HG03439 (cell line): ENCODE results near the gene SLC35F4.
"Not testable (repeated sequence)": the region's sequence is repeated elsewhere in the genome, so short reads cannot be mapped to it uniquely, and the experiment has no call there.

Experiments used
- ATAC-seq: cut with Tn5 transposase; IDR thresholded peaks from one replicate; pipeline ENCODE4 v1.9.1; 2021; ENCODE audit warnings: mild to moderate bottlenecking, moderate library complexity; ENCODE audit not compliant: unreplicated experiment

Gene SLC35F4

GRCh38 chr14:57865403-57866198 lies at the start of gene SLC35F4:
TSS of gene SLC35F4 (minus strand) at chr14:57866092.
- ATAC-seq = no peak

DNA sequence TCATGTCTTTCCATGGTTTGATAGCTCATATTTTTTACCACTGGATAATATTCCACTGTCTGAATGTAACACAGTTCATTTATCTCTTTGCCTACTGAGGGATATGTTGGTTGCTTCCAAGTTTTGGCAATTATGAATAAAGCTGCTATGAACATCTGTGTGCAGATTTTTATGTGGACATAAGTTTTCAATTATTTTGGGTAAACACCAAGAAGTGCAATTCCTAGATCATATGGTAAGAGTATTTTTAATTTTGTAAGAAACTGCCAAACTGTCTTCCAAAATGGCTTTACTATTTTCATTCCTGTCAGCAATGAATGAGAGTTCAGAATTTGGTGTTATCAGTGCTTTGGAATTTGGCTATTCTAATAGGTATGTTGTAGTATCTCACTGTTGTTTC lies 43.7 kb upstream of the SLC35F4 start:
- ATAC-seq = no peak

DNA sequence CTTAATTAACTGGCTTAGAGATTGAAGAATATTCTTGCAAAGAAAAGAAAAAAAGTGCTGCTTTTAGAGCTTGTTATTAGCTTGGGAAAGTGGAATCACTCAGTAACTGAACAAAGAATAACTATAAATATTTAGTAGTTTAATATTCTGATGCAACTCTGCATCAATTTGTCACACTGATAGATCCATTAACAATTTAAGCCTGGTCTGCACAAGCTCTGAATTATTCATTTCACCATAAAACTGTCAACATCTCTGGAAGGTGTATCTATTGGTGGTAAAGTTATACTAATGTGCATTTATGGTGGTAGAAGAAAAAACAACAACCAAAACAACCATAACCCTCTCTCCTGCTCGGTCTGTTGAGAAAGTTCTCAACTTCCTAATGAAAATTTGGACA lies 38.1 kb upstream of the SLC35F4 start:
- no peak for ATAC-seq

DNA sequence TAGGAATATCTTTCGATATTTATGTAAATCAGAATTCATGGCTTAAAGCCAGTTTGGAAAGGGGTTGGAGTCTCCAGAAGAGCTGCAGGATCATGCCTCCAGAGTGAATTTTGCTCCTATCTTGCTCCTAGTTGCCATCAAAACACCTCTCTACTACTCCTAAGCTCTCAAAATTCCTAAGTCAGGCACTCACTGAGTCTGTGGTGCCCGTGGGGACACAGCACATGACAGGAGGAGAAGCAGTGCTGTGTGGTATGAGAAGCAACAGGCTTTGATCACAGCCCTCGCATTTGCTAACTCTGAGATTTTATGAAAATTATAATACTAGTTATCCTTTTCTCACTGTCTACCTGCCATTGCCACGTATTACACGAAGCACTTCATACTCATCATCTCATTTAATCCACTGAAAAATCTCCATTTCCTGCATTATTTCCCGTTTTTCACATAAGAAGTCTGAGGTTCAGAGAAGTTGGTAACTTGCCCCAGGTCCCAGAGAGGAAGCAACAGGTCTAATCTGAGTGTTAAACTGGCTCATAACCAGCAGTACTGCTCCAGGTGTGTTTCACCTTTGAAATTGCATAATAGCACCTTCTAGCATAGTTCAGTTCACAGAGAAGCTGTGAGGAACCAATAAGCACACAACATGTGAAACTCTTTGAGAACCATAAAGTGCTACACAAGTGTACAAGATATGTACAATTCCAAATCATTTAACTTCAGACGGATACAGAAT lies 33.1 kb upstream of the SLC35F4 start:
- no peak for ATAC-seq

DNA sequence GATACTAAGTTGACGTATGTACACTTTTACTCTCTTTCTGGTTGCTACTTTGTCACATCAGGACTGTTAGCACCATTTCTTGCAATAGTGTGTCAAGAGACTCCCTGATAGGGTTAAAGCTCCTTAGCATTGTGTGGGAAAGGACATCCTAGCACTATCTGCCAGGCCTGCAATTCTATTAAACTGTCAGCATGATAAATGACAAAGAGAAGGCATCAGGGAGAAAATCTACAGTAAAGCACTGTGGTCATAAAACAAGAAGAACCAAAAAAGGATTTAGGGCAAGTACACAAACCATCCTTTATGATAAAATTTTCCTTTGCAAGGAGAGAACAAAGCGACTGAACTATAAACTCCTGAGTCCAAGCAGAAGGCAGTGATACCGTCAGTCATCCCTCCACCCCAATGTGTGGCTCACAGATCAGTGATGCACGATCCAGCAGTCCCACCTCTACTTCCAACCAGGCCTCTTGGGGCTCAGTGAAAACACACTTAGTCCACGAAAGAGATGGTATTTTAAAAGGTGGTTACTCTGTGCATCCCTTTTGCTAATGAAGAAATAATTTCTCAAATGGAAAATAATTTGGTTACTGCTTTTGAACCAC lies 31.4 kb upstream of the SLC35F4 start:
- ATAC-seq = no peak

GRCh38 chr14:57889245-57889644 lies 23.4 kb upstream of the SLC35F4 start:
- no peak for ATAC-seq

DNA sequence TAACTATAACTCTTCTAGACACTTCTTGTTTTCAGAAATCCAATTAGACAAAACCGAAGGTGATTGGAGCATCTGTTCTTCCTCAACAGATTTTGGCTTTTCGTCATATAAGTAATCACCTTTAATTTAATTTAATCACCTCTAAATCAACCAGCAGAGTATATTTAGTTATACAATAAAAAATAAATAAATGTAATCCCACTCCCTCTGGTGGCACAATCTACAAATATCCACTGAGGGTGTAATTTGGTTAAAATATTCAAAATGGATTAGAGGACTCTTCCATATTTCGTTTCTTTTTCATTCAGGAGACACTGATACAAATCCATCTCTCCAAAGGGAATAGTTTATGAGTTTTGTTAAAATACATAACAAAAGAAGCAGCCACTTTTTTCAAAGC lies 18.3 kb upstream of the SLC35F4 start:
- no peak for ATAC-seq

GRCh38 chr14:57883061-57883460 lies 17.2 kb upstream of the SLC35F4 start:
- ATAC-seq = no peak

- no peak for ATAC-seq
These were observed 13.6 kb upstream of the SLC35F4 start for GRCh38 chr14:57879516-57879915.

GRCh38 chr14:57875985-57876384 lies 10.1 kb upstream of the SLC35F4 start:
- ATAC-seq = no peak

DNA sequence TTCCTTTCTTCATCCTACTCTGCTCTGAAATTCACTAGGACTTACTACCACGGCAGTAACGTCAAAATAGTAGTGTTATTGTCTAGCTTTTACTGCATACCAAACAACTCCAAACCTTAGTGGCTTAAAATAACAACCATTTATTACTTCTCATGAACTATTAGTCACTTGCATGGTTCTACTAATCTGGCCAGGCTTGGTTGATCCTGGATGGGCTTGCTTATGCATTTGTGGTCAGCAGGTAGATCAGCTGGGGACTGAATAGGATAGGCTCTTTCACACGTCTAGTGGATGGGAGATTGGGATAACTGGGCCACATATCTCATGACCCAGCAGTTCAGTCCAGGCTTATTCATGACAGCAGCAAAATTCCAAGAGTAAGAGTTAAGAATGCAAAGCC lies 9.4 kb upstream of the SLC35F4 start:
- no peak for ATAC-seq

GRCh38 chr14:57871459-57872080 lies 5.7 kb upstream of the SLC35F4 start:
- ATAC-seq = no peak

DNA sequence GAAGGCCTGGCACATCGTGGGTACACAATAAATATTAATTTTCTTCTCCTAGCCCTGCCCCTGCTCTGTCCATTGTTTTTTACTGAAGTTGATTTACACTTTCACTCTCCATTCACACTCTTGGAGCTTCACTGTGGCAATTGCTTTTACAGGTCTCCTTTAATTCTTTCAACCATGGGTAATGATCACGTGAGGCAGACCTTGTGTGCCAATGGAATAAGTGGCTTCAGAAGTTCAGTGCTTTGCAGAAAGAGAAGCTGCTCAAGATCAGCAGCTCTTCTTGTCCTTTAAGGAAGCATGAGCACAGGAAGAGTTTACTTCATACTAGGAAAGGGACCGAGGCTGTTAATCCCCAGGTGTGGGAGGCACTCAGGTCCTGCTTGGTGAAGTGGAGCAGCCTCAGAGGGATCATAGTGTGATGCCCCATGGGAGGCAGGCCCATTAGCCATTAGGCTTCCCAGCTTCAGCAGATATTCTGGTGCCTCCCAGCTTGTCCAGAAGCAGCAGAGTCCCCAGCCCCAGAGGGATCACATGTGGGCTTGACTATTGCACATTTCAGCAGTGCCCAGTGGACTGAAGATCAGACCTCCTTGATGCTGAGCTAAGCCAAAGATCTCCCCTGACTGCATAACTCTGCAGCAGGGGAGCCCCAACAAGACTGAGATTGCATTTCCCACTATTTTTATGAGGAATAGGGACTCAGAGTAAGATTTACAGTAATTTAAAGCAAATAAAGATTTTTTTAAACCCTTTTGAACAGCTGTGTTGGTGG lies 5.0 kb upstream of the SLC35F4 start:
- no peak for ATAC-seq

GRCh38 chr14:57869617-57870016 lies 3.7 kb upstream of the SLC35F4 start:
- no peak for ATAC-seq

- ATAC-seq = no peak
These were observed 360 bp upstream of the SLC35F4 start for GRCh38 chr14:57866199-57866705.

DNA sequence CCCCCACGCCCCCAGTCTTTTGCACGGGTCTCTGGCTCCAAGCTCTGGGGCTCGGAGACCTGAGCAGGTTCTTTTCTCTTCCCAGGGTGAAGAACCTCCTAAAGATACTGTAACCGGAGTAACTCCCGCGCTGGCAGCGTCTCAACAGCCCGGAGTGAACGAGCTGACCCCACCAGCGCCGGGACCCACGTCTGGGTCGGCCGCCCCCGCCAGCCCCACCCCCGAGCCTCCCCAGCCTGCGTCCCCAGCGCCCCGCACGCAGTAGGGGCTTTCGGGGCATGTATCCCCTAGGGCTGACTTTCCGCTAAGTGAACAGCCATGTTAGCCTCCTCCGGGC lies 858 bp downstream of the SLC35F4 start:
- no peak for ATAC-seq

- ATAC-seq = no peak
These were observed 1.2 kb downstream of the SLC35F4 start for GRCh38 chr14:57864659-57865058.

DNA sequence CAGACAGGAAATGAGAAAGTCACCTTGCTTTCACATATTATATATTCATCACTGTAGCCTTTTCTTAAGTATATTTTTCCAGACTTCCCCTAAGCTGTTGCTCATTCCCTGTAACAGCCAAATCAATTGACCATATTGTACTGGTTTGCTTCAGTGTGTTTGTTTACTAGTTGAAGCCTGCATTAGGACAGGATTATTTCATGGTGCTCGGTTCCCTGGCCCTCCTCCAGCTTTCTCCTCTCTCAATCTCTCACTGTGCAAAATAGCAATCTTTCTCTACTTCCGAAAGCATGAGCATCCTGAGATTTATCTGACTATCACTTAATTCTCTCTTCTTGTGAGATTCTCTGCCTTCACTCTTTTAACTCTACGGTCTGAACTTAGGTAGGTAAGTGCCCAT lies 2.4 kb downstream of the SLC35F4 start:
- ATAC-seq = no peak

GRCh38 chr14:57855666-57856065 lies 10.2 kb downstream of the SLC35F4 start:
- not testable (repeated sequence) for ATAC-seq

DNA sequence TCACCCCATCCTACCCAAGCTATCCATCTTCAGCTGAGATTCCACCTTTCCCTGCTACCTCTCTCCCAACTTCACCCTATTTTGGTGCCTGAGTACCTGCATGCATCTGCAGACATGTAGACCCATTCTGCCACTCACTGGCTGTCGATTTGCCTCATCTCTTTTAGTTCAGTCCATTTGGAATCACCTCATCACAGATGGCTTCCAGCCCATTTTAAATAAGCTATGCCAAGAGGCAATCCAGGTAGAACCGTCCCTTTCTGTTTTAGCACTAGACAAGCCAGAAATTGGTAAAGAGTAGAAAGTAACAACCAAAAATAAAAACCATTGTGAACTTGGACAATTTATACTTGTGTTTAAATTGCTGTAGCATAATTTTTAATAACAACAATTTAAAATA lies 11.3 kb downstream of the SLC35F4 start:
- ATAC-seq = no peak

DNA sequence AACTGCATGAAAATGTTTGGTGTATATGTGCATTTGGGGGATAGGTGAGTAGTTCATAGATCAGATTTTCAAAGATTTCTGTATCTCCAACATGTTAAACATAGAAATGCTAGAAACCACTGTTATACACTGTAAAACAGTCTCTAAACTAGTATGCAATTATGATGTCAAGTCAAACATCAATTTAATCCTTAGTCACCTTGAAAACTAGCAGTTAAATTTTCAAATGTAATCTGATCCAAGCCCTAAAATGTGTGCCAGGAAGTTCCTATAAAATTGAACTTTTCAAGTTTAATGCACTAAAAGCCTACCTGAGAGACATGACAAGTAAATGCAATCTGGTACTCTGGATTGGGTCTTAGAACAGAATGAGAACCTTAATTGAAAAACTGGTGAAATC lies 14.5 kb downstream of the SLC35F4 start:
- no peak for ATAC-seq
